Neuronal stem cell (in vitro differentiated cells): ENCODE results near the gene NHEJ1.

Experiments
- DNase-seq: peaks from one replicate; pipeline ENCODE4 v3.0.0-alpha.2; 2013; ENCODE audit warnings: low spot score
- H2AFZ ChIP-seq: one replicate; pipeline ENCODE4 v1.6.1; 2013; ENCODE audit warnings: mild to moderate bottlenecking, low read length, inconsistent platforms
- H2AK5ac ChIP-seq: 2 replicates; pipeline ENCODE4 v1.6.1; 2013; ENCODE audit warnings: low read depth, mild to moderate bottlenecking, inconsistent platforms, low read length, moderate library complexity, mixed read lengths
- H2BK120ac ChIP-seq: 2 replicates; pipeline ENCODE4 v1.6.1; 2013; ENCODE audit warnings: low read depth, mild to moderate bottlenecking, inconsistent platforms, low read length, moderate library complexity, mixed read lengths
- H2BK12ac ChIP-seq: one replicate; pipeline ENCODE4 v1.6.1; 2013; ENCODE audit warnings: low read length, inconsistent platforms
- H2BK15ac ChIP-seq: 2 replicates; pipeline ENCODE4 v1.6.1; 2013; ENCODE audit warnings: mild to moderate bottlenecking, low read length, inconsistent platforms, mixed read lengths
- H2BK5ac ChIP-seq: one replicate; pipeline ENCODE4 v1.6.1; 2013; ENCODE audit warnings: inconsistent platforms, mild to moderate bottlenecking, low read length, moderate library complexity
- H3K14ac ChIP-seq: one replicate; pipeline ENCODE4 v1.6.1; 2013; ENCODE audit warnings: low read length, inconsistent platforms
- H3K18ac ChIP-seq: 2 replicates; pipeline ENCODE4 v1.6.1; 2013; ENCODE audit warnings: low read length, inconsistent platforms
- H3K23ac ChIP-seq: 2 replicates; pipeline ENCODE4 v1.6.1; 2013; ENCODE audit warnings: low read depth, mild to moderate bottlenecking, mixed read lengths, low read length, inconsistent platforms; ENCODE audit not compliant: poor library complexity
- H3K27ac ChIP-seq: replicated peaks from 3 replicates; pipeline ENCODE4 v1.5.1; 2013; ENCODE audit warnings: low read length, inconsistent platforms
- H3K27me3 ChIP-seq, 3 experiments: 2 replicates each; pipeline ENCODE4 v1.6.1; 2013; ENCODE audit warnings: low read length in 3 of 3, mild to moderate bottlenecking in 2 of 3, inconsistent platforms in 1 of 3, low read depth in 1 of 3, mixed read lengths in 1 of 3, moderate library complexity in 1 of 3; ENCODE audit not compliant: control insufficient read depth in 3 of 3, insufficient read depth in 3 of 3
- H3K36me3 ChIP-seq, 2 donors: replicated peaks in 1 of 2; 2 replicates each; pipeline ENCODE4 v1.6.1; 2013; ENCODE audit warnings: low read length in 2 of 2; ENCODE audit not compliant: control insufficient read depth in 2 of 2, insufficient read depth in 2 of 2
- H3K4ac ChIP-seq: 2 replicates; pipeline ENCODE4 v1.6.1; 2013; ENCODE audit warnings: inconsistent platforms, mild to moderate bottlenecking, low read length, moderate library complexity
- H3K4me1 ChIP-seq, 2 donors: 1 replicate in 1 of 2; 2 replicates in 1 of 2; pipeline ENCODE4 v1.6.1; 2013; ENCODE audit warnings: low read length in 2 of 2, low read depth in 1 of 2; ENCODE audit not compliant: control insufficient read depth in 2 of 2, insufficient read depth in 1 of 2
- H3K4me2 ChIP-seq: one replicate; pipeline ENCODE4 v1.6.1; 2013; ENCODE audit warnings: mild to moderate bottlenecking, low read length, inconsistent platforms; ENCODE audit not compliant: insufficient read depth, poor library complexity, severe bottlenecking
- H3K4me3 ChIP-seq, 2 donors: 2 replicates each; pipeline ENCODE4 v1.5.1; 2013; ENCODE audit warnings: low read length in 2 of 2, mild to moderate bottlenecking in 2 of 2, inconsistent platforms in 1 of 2, moderate library complexity in 1 of 2
- H3K79me1 ChIP-seq: one replicate; pipeline ENCODE4 v1.6.1; 2013; ENCODE audit warnings: low read depth, mild to moderate bottlenecking, inconsistent platforms, low read length, moderate library complexity
- H3K9ac ChIP-seq: one replicate; pipeline ENCODE4 v1.6.1; 2013; ENCODE audit warnings: mild to moderate bottlenecking, low read depth, low read length, inconsistent platforms; ENCODE audit not compliant: poor library complexity
- H3K9me3 ChIP-seq, 2 donors: replicated peaks in 1 of 2; 2 replicates each; pipeline versions ENCODE3 to v1.6.1; 2013; ENCODE audit warnings: low read length in 2 of 2, mild to moderate bottlenecking in 2 of 2, inconsistent platforms in 1 of 2, low read depth in 1 of 2, mixed read lengths in 1 of 2, moderate library complexity in 1 of 2; ENCODE audit not compliant: control insufficient read depth in 2 of 2, insufficient read depth in 1 of 2
- H4K8ac ChIP-seq: one replicate; pipeline ENCODE4 v1.6.1; 2013; ENCODE audit warnings: low read depth, mild to moderate bottlenecking, inconsistent platforms, low read length, moderate library complexity
- H4K91ac ChIP-seq: one replicate; pipeline ENCODE4 v1.6.1; 2013; ENCODE audit warnings: low read length, low read depth, mild to moderate bottlenecking, inconsistent platforms; ENCODE audit not compliant: poor library complexity
- WGBS, 2 donors: extraction: QIAGEN DNeasy Blood & Tissue Kit; methylation state at CpG; one replicate each; pipeline ENCODE4 v1.1.7; 2013; ENCODE audit warnings: missing lambda C conversion rate in 2 of 2, mixed read lengths in 1 of 2; ENCODE audit not compliant: insufficient read length in 2 of 2, insufficient replicate concordance in 1 of 2; ENCODE audit errors: extremely low coverage in 2 of 2; 5-methylcytosine and 5-hydroxymethylcytosine counted together

Gene NHEJ1

GRCh38 chr2:219059375-219059724 is 101.3 kb downstream of the NHEJ1 start:
- WGBS, 2 donors = no CpG with 5 or more reads among the region's 17 CpGs
- no peak overlapping the region for H3K4me3 ChIP-seq

GRCh38 chr2:219058541-219059374 is 101.9 kb downstream of the NHEJ1 start:
- Histone ChIP-seq H3K79me1 (no peaks in the 10 kb centered on the region), H3K18ac (no peak overlapping the region), H2BK5ac (no peak overlapping the region), H4K91ac (no peak overlapping the region), H2BK120ac (no peak overlapping the region), H3K4me3 (no peak overlapping the region), H3K27ac (no peak overlapping the region), H3K4me1 (peaks cover 2 to 12% of the 10 kb centered on the region in 2 donors), H3K9ac (no peak overlapping the region), H3K36me3 (no peaks in the 10 kb centered on the region), H4K8ac (no peak overlapping the region), H3K4ac (no peak overlapping the region), H3K4me2 (no peak overlapping the region), H2AFZ (peak overlapping the region; percentile 69), H2AK5ac (peak overlapping the region; percentile 47), H3K14ac (no peak overlapping the region), H3K27me3 (peaks cover 47 to 98% (median 87%) of the 10 kb centered on the region in 3 experiments), H2BK12ac (no peak overlapping the region), H3K23ac (peak overlapping the region; percentile 17), H2BK15ac (no peak overlapping the region), H3K9me3 (peaks cover 0 to 4% of the 10 kb centered on the region in 2 donors)
- no peak for DNase-seq
- no CpG with 5 or more reads among the region's 42 CpGs for WGBS, 2 donors

More at GRCh38 chr2:219059375-219059724, 101.3 kb downstream of the NHEJ1 start:
- H3K14ac ChIP-seq = no peak overlapping the region
- H4K91ac ChIP-seq = no peak overlapping the region
- no peak overlapping the region for H3K18ac ChIP-seq
- H2BK15ac ChIP-seq = no peak overlapping the region
- H2BK12ac ChIP-seq = no peak overlapping the region
- H3K27me3 ChIP-seq = peaks cover 47 to 94% (median 87%) of the 10 kb centered on the region in 3 experiments
- peak overlapping the region; percentile 69 for H2AFZ ChIP-seq
- H3K27ac ChIP-seq = no peak overlapping the region
- H2BK120ac ChIP-seq = no peak overlapping the region
- H4K8ac ChIP-seq = no peak overlapping the region
- peaks cover 0 to 4% of the 10 kb centered on the region in 2 donors for H3K9me3 ChIP-seq
- DNase-seq = no peak
- no peak overlapping the region for H3K4me2 ChIP-seq
- H3K4me1 ChIP-seq = peaks cover 2 to 12% of the 10 kb centered on the region in 2 donors
- no peak overlapping the region for H2AK5ac ChIP-seq
- H3K79me1 ChIP-seq = no peaks in the 10 kb centered on the region
- H3K23ac ChIP-seq = peak overlapping the region; percentile 37
- H3K4ac ChIP-seq = no peak overlapping the region
- H3K9ac ChIP-seq = no peak overlapping the region
- H2BK5ac ChIP-seq = no peak overlapping the region
- H3K36me3 ChIP-seq = no peaks in the 10 kb centered on the region

- Histone ChIP-seq H2BK5ac (no peak overlapping the region), H3K9me3 (peaks cover 0 to 4% of the 10 kb centered on the region in 2 donors), H4K91ac (no peak overlapping the region), H3K23ac (peak overlapping the region; percentile 90), H3K18ac (no peak overlapping the region), H3K14ac (peak overlapping the region; percentile 84), H2BK12ac (no peak overlapping the region), H2BK120ac (no peak overlapping the region), H2AFZ (peak overlapping the region; percentile 86), H3K9ac (no peak overlapping the region), H3K4me2 (no peak overlapping the region), H2AK5ac (no peak overlapping the region), H3K36me3 (no peaks in the 10 kb centered on the region), H3K79me1 (no peaks in the 10 kb centered on the region), H3K27me3 (peaks cover 47 to 97% (median 82%) of the 10 kb centered on the region in 3 experiments), H3K4ac (no peak overlapping the region), H4K8ac (no peak overlapping the region), H3K4me1 (peaks cover 2 to 12% of the 10 kb centered on the region in 2 donors), H2BK15ac (no peak overlapping the region), H3K4me3 (peak overlapping the region in 1 of 2 donors; percentile 66), H3K27ac (no peak overlapping the region)
- no CpG with 5 or more reads among the region's 52 CpGs for WGBS, 2 donors
- DNase-seq = peak; percentile 61
These were observed 102.7 kb downstream of the NHEJ1 start for GRCh38 chr2:219057709-219058540.
